GM13976 (cell line): Measurements from ENCODE around the gene AMOTL1.

Experiments
- DNase-seq: peaks from one replicate; pipeline ENCODE4 v3.0.0; 2012; ENCODE audit warnings: low spot score
- CTCF ChIP-seq: IDR thresholded peaks from 2 replicates; pipeline ENCODE4 v1.5.1; 2012; ENCODE audit warnings: borderline replicate concordance, mild to moderate bottlenecking; ENCODE audit not compliant: insufficient read depth; ENCODE audit errors: extremely low read depth, missing control alignments, control extremely low read depth
- in situ Hi-C: fragments of 300-500 bp; cut with MboI; formaldehyde crosslinking; loops from one replicate; pipeline ENCODE4 v1.12.0; 2022; ENCODE audit warnings: low sequenced_read_pairs, mixed read lengths, inconsistent platforms; ENCODE audit not compliant: unreplicated experiment

Gene AMOTL1

GRCh38 chr11:94735907-94736306, 32.2 kb upstream of the AMOTL1 start:
- in situ Hi-C loops = no loop called here
- no peak for TF ChIP-seq CTCF
- no peak for DNase-seq

- DNase-seq = no peak
- in situ Hi-C loops = no loop called here
- TF ChIP-seq CTCF = no peak
Measured at GRCh38 chr11:94737171-94737611, 31.0 kb upstream of the AMOTL1 start.

GRCh38 chr11:94738746-94739145, 29.4 kb upstream of the AMOTL1 start:
- TF ChIP-seq CTCF = no peak
- in situ Hi-C loops = no loop called here
- DNase-seq = no peak

GRCh38 chr11:94739331-94739730, 28.8 kb upstream of the AMOTL1 start:
- in situ Hi-C loops = no loop called here
- TF ChIP-seq CTCF = no peak
- no peak for DNase-seq

- in situ Hi-C loops = no loop called here
- TF ChIP-seq CTCF = no peak
- peak; percentile 42 for DNase-seq
Measured at GRCh38 chr11:94740083-94741021, 27.8 kb upstream of the AMOTL1 start.

GRCh38 chr11:94741022-94741679, 27.0 kb upstream of the AMOTL1 start:
- DNase-seq = peak; percentile 47
- in situ Hi-C loops = no loop called here
- TF ChIP-seq CTCF = no peak
